ENCODE data around the gene SPC24.
A peak's percentile ranks its signal among the peaks of the same experiment; 100 is the strongest.

GRCh38 chr19:11125994-11126685, 29.4 kb downstream of the SPC24 start:
- TF ChIP-seq CTCF (conservative IDR thresholded peaks at IDR 0.05) (peak; percentile 88), EZH2 (IDR thresholded peaks at IDR 0.05; ENCODE audit: low read depth) (no peak)

Data from PC-9 (cell line).